Stimulated activated CD4-positive, alpha-beta T cell treated with anti-CD3 and anti-CD28 coated beads, Interleukin-12 subunit alpha, Interleukin-12 subunit beta, amount 100 ng/mL, for 48 hours (primary cell): ENCODE measurements around the gene STT3B.
"Not testable (repeated sequence)": the region's sequence is repeated elsewhere in the genome, so short reads cannot be mapped to it uniquely, and the experiment has no call there.

Source experiments
- DNase-seq, 3 donors: peaks; one replicate each; pipeline ENCODE4 v3.0.0-alpha.2; 2020; ENCODE audit warnings: low read depth in 2 of 3, low spot score in 1 of 3

STT3B gene

GRCh38 chr3:31590650-31591049, 57.9 kb downstream of the STT3B start:
- no peak for DNase-seq

GRCh38 chr3:31592764-31593163, 60.0 kb downstream of the STT3B start:
- no peak for DNase-seq

DNA sequence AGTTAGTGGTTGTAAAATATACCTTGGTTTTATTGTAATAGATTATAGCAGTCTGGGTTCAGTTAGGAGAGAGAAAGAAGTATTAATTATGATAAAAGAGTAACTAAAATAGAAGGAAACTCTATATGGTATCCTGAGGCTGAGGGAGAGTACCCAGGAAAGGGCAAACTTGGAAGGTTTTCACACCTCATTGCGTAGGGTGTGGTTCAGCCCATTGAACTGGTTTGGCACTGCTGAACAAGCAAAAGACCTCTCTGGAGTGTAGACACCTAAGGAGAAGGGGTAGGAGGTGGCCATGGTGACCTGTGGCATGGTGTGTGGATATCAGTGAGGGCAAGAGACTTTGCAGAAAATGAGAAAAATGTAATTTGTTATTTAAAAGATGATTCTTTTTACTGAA, 63.5 kb downstream of the STT3B start:
- no peak for DNase-seq

DNA sequence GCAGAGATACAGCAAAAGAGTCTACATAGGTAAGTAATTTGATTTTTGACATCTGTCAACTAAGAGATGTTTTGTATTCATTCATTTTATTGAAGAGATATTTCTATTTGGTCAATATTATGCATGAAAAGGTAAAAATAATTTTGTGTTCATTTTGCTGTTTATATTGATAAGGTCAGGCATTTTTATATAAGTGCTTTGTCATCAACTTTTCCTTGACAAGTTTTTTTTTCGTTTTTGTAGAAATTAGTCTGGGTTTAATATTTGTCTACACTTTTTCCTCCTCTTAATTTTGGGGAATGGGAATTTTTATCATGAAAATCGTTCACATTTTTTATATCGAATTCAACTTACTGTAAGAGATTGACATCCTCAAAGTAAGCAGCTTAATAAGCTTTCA, 67.7 kb downstream of the STT3B start:
- DNase-seq, result no peak

DNA sequence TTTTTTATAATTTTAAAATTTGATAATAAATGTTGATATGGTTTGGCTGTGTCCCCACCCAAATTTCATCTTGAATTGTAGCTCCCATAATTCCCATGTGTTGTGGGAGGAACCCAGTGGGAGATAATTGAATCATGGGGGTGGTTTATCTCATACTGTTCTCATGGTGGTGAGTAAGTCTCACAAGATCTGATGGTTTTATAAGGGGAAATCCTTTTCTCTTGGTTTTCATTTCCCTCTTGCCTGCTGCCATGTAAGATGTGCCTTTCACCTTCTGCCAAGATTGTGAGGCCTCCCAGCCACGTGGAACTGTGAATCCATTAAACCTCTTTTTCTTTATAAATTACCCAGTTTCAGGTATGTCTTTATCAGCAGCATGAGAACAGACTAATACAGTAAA, 72.6 kb downstream of the STT3B start:
- DNase-seq, result not testable (repeated sequence)

- no peak for DNase-seq
Observed at GRCh38 chr3:31606453-31606852, 73.7 kb downstream of the STT3B start.

GRCh38 chr3:31610700-31611275, 78.1 kb downstream of the STT3B start:
- no peak for DNase-seq

DNA sequence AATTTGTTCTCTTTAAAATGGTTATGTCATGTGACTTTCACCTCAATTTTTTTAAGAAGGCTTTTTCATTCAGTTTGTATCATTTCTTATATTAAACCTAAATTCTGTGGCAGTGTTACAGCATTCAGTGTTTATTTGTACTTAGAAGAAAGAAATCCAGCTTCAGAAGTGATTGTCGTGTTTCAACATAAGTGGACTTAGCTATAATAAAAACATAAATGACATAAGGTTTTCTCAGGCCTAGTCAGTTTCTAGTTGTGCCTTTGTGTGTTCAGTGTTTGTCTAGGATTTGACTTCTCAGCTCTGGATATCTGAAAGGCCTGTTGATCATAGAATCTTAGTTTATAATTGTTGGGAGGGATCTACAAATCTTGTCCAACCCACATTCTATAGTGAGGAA, 80.5 kb downstream of the STT3B start:
- DNase-seq, result no peak

DNA sequence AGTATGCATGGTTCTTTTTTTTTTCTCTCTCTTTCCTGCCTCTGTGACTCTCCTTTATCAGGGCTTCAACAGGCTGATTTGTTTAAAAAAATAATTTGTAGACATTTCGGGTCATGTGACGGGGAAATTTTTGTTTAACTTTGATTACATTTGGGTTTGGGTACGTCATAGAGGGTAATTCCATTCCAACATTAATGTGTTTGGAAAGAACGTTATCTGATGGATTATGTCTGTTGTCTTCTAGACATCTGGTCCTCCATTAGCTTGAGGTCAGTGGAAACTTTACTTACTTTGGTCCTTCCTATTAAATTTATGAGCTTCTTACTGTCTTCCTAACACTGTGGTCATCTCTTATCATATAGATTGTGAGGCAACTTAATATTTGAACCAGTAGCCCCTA, 80.9 kb downstream of the STT3B start:
- DNase-seq, result no peak

DNA sequence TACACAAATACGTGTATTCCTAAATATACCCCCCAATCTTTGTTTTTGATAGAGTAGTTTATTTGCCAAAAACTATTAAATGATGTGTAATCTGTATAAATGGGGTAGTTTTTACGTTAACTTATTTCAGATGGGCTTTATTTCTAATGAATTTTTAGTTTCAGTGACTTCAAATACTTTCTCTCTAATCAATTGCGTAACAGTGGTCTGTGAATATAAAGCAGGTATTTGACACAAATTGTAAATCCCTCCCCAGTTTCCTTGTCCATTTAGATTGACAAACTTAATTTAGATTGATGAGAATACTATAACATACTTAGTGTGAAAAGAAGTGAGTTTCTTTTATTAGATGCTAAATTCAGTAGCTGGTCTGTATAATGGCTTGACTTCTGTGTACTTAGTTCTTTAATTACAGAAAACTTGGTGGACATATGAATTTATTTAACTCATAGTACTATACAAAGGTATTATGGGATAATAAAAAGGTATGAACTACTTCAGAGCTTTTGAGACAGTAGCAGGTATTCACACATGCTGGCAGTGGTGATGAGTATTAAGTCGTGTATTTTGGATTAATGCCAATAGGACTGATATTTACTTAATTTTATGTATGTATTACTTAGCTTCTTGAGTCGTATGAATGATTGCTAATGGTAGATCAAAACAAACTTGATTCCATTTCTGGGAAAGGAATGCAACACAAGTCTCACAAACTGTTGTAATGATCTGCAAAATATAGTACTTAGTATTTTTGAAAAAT, 81.6 kb downstream of the STT3B start:
- no peak for DNase-seq

GRCh38 chr3:31615071-31615875, 82.5 kb downstream of the STT3B start:
- DNase-seq, result no peak

GRCh38 chr3:31616711-31617110, 84.0 kb downstream of the STT3B start:
- DNase-seq, result no peak

GRCh38 chr3:31620656-31621055, 87.9 kb downstream of the STT3B start:
- DNase-seq, result no peak

- DNase-seq, result no peak
Observed at GRCh38 chr3:31621314-31621713, 88.6 kb downstream of the STT3B start.

GRCh38 chr3:31622636-31623288, 90.0 kb downstream of the STT3B start:
- DNase-seq, result no peak

- no peak for DNase-seq
Observed at GRCh38 chr3:31624083-31624709, 91.5 kb downstream of the STT3B start.

- no peak for DNase-seq
Observed at GRCh38 chr3:31625358-31625757, 92.6 kb downstream of the STT3B start.

DNA sequence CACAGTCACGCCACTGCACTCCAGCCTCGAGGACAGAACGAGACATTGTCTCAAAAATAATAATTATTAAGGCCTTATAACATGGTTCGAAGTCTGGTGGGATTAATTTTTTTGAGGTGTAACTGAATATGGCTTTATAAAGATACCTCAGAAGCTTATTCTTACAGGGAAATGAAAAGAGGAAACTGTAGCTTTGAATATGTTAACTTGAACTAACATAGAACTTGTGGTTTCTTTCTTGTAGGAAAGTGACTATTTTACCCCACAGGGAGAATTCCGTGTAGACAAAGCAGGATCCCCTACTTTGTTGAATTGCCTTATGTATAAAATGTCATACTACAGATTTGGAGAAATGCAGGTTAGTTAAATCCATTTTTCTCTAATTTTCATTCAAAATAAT, 96.3 kb downstream of the STT3B start:
- DNase-seq, result no peak

GRCh38 chr3:31634476-31634875, 101.8 kb downstream of the STT3B start:
- no peak for DNase-seq

- no peak for DNase-seq
Observed at GRCh38 chr3:31635545-31635944, 102.8 kb downstream of the STT3B start.

GRCh38 chr3:31636049-31636448, 103.3 kb downstream of the STT3B start:
- DNase-seq, result no peak
